Measurements from ENCODE around the gene RCC2. TPM values are rescaled to one million over a fixed set of nuclear protein-coding genes. Genes with fewer than 3 reads are reported as not detected.

Gene RCC2
- total RNA-seq, 1 donor from 2014 or later: 196 TPM

GRCh38 chr1:17400725-17401341, 38.6 kb downstream of the RCC2 start:
- peaks cover 2% of the 10 kb centered on the region for H3K27me3 Mint-ChIP-seq
- no peaks in the 10 kb centered on the region for H3K9me3 Mint-ChIP-seq (ENCODE audit: low read depth)
- DNase-seq (ENCODE audit: low spot score, unreplicated experiment): no peak
- H3K4me3 Mint-ChIP-seq (ENCODE audit: low read depth): no peak overlapping the region
- TF ChIP-seq CTCF (IDR thresholded peaks at IDR 0.05; ENCODE audit: unreplicated experiment): peak; percentile 18
- H3K36me3 Mint-ChIP-seq (ENCODE audit: insufficient read depth): no peaks in the 10 kb centered on the region
- H3K27ac Mint-ChIP-seq: no peak overlapping the region
- H3K4me1 Mint-ChIP-seq (ENCODE audit: low read depth): no peaks in the 10 kb centered on the region

GRCh38 chr1:17397910-17398695, 41.4 kb downstream of the RCC2 start:
- no peak overlapping the region for H3K4me3 Mint-ChIP-seq (ENCODE audit: low read depth)
- H3K9me3 Mint-ChIP-seq (ENCODE audit: low read depth): no peaks in the 10 kb centered on the region
- peaks cover 6% of the 10 kb centered on the region for H3K27me3 Mint-ChIP-seq
- H3K4me1 Mint-ChIP-seq (ENCODE audit: low read depth): no peaks in the 10 kb centered on the region
- no peak overlapping the region for H3K27ac Mint-ChIP-seq
- no peak for TF ChIP-seq CTCF (IDR thresholded peaks at IDR 0.05; ENCODE audit: unreplicated experiment)
- no peak for DNase-seq (ENCODE audit: low spot score, unreplicated experiment)
- no peaks in the 10 kb centered on the region for H3K36me3 Mint-ChIP-seq (ENCODE audit: insufficient read depth)

DNA sequence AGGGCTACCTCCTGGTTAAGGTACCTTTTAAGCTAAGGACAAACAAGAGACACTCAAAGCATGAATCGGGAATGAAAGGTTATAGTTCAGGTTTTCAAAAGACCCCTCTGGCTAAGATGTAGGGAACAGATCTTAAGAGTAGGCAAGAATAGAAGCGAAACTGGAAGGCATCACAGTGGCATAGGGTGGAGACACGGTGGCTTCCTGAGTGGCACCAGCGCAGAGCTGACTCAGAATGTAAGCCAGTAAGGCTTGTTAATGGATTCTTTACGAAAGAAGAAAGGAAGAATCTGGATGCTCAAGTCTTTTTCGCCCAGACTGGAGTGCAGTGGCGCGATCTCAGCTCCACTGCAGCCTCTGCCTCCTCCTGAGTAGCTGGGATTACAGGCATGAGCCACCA, 46.2 kb downstream of the RCC2 start:
- Mint-ChIP-seq H3K9me3 (ENCODE audit: low read depth) (no peaks in the 10 kb centered on the region), H3K36me3 (ENCODE audit: insufficient read depth) (no peaks in the 10 kb centered on the region), H3K4me1 (ENCODE audit: low read depth) (no peaks in the 10 kb centered on the region), H3K27me3 (peaks cover 12% of the 10 kb centered on the region), H3K4me3 (ENCODE audit: low read depth) (no peak overlapping the region), H3K27ac (no peak overlapping the region)
- TF ChIP-seq CTCF (IDR thresholded peaks at IDR 0.05; ENCODE audit: unreplicated experiment): no peak
- DNase-seq (ENCODE audit: low spot score, unreplicated experiment): no peak

DNA sequence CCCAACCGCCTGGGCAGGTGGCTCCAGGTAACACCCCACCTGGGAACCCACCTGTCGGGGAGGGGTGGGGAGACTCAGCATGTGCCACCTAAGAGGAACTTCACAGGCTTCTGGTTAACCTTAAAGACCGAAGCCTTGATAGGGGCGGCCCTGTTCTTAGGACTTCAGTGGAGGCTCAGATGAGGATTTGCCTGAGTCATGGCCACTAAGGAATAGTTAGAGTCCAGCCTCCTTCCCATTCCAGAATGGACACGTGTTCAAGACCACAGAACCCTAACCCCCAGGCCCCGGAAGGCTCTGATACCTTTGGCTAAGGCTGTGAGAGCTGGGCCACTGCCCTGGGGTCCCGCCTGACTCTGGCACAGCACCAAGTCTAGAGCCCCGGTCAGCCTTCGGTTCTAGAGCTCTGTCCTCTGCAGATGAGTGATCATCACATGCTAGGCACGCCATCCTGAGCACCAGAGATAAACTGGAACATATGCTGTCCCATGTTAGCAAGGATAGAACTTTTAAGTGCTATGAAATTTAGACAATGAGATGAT, 47.2 kb downstream of the RCC2 start:
- no peak for DNase-seq (ENCODE audit: low spot score, unreplicated experiment)
- Mint-ChIP-seq H3K27ac (no peak overlapping the region), H3K4me1 (ENCODE audit: low read depth) (no peaks in the 10 kb centered on the region), H3K27me3 (peaks cover 14% of the 10 kb centered on the region), H3K9me3 (ENCODE audit: low read depth) (no peaks in the 10 kb centered on the region), H3K4me3 (ENCODE audit: low read depth) (no peak overlapping the region), H3K36me3 (ENCODE audit: insufficient read depth) (no peaks in the 10 kb centered on the region)
- no peak for TF ChIP-seq CTCF (IDR thresholded peaks at IDR 0.05; ENCODE audit: unreplicated experiment)

DNA sequence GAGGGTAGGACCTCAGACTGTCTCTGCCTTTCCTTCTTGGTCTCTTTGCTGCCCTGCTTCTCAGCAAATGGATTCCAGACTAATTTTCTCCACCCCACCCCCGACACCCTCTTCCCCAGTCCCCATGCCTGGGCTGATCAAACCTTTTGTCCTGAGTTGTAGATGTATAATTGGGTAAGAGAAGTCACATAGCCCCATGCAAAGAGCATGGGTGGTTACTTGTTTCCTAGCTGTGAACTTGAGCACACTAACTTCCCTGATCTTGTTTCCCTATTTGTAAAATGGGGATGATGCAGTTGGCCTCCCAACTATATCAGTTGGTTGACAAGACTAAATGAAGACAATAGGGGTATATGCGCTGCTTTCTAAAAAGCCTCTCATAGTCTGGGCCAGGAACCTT, 58.3 kb downstream of the RCC2 start:
- Mint-ChIP-seq H3K9me3 (ENCODE audit: low read depth) (no peaks in the 10 kb centered on the region), H3K27ac (no peak overlapping the region), H3K4me3 (ENCODE audit: low read depth) (no peak overlapping the region), H3K4me1 (ENCODE audit: low read depth) (peaks cover 3% of the 10 kb centered on the region), H3K36me3 (ENCODE audit: insufficient read depth) (no peaks in the 10 kb centered on the region), H3K27me3 (peaks cover 42% of the 10 kb centered on the region)
- TF ChIP-seq CTCF (IDR thresholded peaks at IDR 0.05; ENCODE audit: unreplicated experiment): no peak
- DNase-seq (ENCODE audit: low spot score, unreplicated experiment): no peak

All from progenitor cell of endocrine pancreas (in vitro differentiated cells).